Lower leg skin (tissue), 4 donors: ENCODE data around the gene CERS5. TPM values are rescaled to one million over a fixed set of nuclear protein-coding genes. Genes with fewer than 3 reads are reported as not detected.
"Not testable (repeated sequence)": the region's sequence is repeated elsewhere in the genome, so short reads cannot be mapped to it uniquely, and the experiment has no call there.

Experiments used
- DNase-seq, 2 donors: peaks; one replicate each; pipeline ENCODE4 v3.0.0-alpha.2; 2019; ENCODE audit warnings: low spot score in 2 of 2
- H3K4me3 ChIP-seq: fragments of 200-600 bp; sonication (generic); 2 replicates; pipeline ENCODE4 v1.5.1; 2017; ENCODE audit warnings: mild to moderate bottlenecking, low read depth; ENCODE audit not compliant: poor library complexity, severe bottlenecking
- POLR2A ChIP-seq, 2 donors: fragments of 450-650 bp; IDR thresholded peaks; one replicate each; pipeline ENCODE4 v1.6.1; 2016 to 2017; ENCODE audit warnings: antibody characterized with exemption in 2 of 2, mild to moderate bottlenecking in 1 of 2, moderate library complexity in 1 of 2
- WGBS, 2 donors: methylation state at CpG; one replicate each; pipeline ENCODE4 v1.1.5; 2018; 5-methylcytosine and 5-hydroxymethylcytosine counted together
- intact Hi-C: fragments of 100-400 bp; cut with DNase I; formaldehyde crosslinking; loops from one replicate; pipeline ENCODE4 v1.15.0; 2023; ENCODE audit warnings: low total_unique reads
- total RNA-seq, 4 donors: library from RNA; depleted of rRNA; stranded (reverse); fragments of >200 nt; gene quantifications; one replicate each; pipeline ENCODE4 v1.1.0, GENCODE V29; 2016
- TF ChIP-seq, protein P1 (sequence below), 3 donors: fragments of 450-650 bp; IDR thresholded peaks; one replicate each; pipeline ENCODE4 v1.5.1; 2016; ENCODE audit warnings: antibody characterized with exemption in 3 of 3, mild to moderate bottlenecking in 3 of 3, moderate library complexity in 2 of 3

Gene CERS5
- total RNA-seq, 4 donors from 2014 or later, result 31.8 to 34.5 (median 32.5) TPM

- peak within 1 kb of the TSS; percentile 69 for H3K4me3 ChIP-seq
- 0 to 1% methylated on average over 33 to 40 of the region's 69 CpGs for WGBS, 2 donors
- TF ChIP-seq POLR2A (IDR thresholded peaks at IDR 0.05), result no peak
- TF ChIP-seq, protein P1, sequence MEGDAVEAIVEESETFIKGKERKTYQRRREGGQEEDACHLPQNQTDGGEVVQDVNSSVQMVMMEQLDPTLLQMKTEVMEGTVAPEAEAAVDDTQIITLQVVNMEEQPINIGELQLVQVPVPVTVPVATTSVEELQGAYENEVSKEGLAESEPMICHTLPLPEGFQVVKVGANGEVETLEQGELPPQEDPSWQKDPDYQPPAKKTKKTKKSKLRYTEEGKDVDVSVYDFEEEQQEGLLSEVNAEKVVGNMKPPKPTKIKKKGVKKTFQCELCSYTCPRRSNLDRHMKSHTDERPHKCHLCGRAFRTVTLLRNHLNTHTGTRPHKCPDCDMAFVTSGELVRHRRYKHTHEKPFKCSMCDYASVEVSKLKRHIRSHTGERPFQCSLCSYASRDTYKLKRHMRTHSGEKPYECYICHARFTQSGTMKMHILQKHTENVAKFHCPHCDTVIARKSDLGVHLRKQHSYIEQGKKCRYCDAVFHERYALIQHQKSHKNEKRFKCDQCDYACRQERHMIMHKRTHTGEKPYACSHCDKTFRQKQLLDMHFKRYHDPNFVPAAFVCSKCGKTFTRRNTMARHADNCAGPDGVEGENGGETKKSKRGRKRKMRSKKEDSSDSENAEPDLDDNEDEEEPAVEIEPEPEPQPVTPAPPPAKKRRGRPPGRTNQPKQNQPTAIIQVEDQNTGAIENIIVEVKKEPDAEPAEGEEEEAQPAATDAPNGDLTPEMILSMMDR (IDR thresholded peaks at IDR 0.05), result no peak
- DNase-seq, result peak; percentile 89 to 98
- intact Hi-C loops, result no loop called here
Observed at GRCh38 chr12:50084775-50085614, 82.2 kb downstream of the CERS5 start, which contains the start of gene SMARCD1. Gene SMARCD1, plus strand, starts transcription at chr12:50085342. Its CDS starts 28 bp downstream, at chr12:50085370.

GRCh38 chr12:50084409-50084774 lies 82.8 kb downstream of the CERS5 start:
- WGBS, 2 donors, result 37 to 39% methylated on average over 7 of the region's 7 CpGs
- intact Hi-C loops, DNase-seq: not testable (repeated sequence)
- H3K4me3 ChIP-seq, result peak overlapping the region; percentile 69

GRCh38 chr12:50083301-50083700 lies 83.9 kb downstream of the CERS5 start:
- intact Hi-C loops, result no loop called here
- TF ChIP-seq, protein P1 (IDR thresholded peaks at IDR 0.05), result no peak
- no peak for TF ChIP-seq POLR2A (IDR thresholded peaks at IDR 0.05)
- 83 to 91% methylated on average over 1 of the region's 1 CpG for WGBS, 2 donors
- no peak overlapping the region for H3K4me3 ChIP-seq
- DNase-seq, result no peak

GRCh38 chr12:50082644-50083043 lies 84.5 kb downstream of the CERS5 start:
- WGBS, 2 donors, result 82 to 84% methylated on average over 7 of the region's 7 CpGs
- TF ChIP-seq, protein P1 (IDR thresholded peaks at IDR 0.05), result no peak
- no peak for DNase-seq
- intact Hi-C loops, result no loop called here
- H3K4me3 ChIP-seq, result no peak overlapping the region

DNA sequence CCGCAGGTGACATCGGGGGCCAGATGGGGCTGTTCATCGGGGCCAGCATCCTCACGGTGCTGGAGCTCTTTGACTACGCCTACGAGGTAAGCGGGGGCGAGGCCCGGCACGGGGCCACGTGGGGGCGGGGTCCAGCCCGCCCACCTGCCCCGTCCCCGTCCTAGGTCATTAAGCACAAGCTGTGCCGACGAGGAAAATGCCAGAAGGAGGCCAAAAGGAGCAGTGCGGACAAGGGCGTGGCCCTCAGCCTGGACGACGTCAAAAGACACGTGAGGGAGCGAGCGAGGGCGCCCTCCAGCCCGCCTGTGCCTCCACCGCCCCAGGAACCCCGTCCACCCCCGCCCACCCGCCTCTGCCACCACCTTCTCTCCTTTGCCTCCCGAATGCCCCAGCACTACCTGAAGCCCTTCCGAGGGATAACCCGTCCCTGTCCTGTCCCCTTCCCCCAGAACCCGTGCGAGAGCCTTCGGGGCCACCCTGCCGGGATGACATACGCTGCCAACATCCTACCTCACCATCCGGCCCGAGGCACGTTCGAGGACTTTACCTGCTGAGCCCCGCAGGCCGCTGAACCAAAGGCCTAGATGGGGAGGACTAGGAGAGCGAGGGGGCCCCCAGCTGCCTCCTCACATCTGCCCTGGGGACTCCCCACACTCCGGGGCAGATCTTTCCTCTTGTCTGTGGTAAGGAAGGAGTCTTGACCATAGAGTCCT lies 85.9 kb downstream of the CERS5 start:
- no peak for DNase-seq
- whole genome bisulfite sequencing, 2 donors, result 37 to 45% methylated on average over 44 to 46 of the region's 46 CpGs
- intact Hi-C loops, result no loop called here
- H3K4me3 ChIP-seq, result no peak overlapping the region
- no peak for TF ChIP-seq POLR2A (IDR thresholded peaks at IDR 0.05)
- TF ChIP-seq, protein P1 (IDR thresholded peaks at IDR 0.05), result no peak

DNA sequence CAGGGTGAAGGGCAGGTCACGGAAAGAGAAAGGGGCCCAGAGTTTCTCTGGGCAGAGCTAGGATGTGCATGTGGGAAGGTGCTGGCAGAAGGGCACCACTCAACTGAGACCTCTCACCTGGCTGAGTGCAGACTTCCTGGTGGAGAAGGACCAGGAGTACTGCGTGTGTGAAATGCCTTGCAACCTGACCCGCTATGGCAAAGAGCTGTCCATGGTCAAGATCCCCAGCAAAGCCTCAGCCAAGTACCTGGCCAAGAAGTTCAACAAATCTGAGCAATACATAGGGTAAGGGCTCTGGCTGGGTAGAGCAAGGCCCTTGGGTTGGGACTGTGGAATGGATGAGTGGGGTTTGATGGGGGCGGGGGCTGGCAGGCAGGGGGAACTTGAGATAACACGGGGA lies 87.4 kb downstream of the CERS5 start:
- 86 to 94% methylated on average over 5 of the region's 5 CpGs for WGBS, 2 donors
- intact Hi-C loops, result loop anchor here (5.0 kb wide), 1 partner anchor 98 kb away; no protein-coding TSS in a partner anchor

More for the DNA sequence above, 87.4 kb downstream of the CERS5 start:
- TF ChIP-seq, protein P1 (IDR thresholded peaks at IDR 0.05), result no peak
- TF ChIP-seq POLR2A (IDR thresholded peaks at IDR 0.05), result no peak
- no peak for DNase-seq
- H3K4me3 ChIP-seq, result no peak overlapping the region
